HL-60 (cell line): ENCODE data around the gene MGAT4B.

Experiments
- DNase-seq, 2 experiments: peaks; one replicate each; pipeline ENCODE4 v3.0.0-alpha.2; 2010 to 2020; ENCODE audit warnings: low read depth in 1 of 2, low spot score in 1 of 2
- H3K27ac ChIP-seq: fragments of 250-450 bp; sonication (Bioruptor Pico); replicated peaks from 2 replicates; pipeline ENCODE4 v1.5.1; 2020; ENCODE audit warnings: mild to moderate bottlenecking, moderate library complexity
- H3K27me3 ChIP-seq: fragments of 250-450 bp; sonication (Bioruptor Pico); 2 replicates; pipeline ENCODE4 v1.5.1; 2021; ENCODE audit warnings: mild to moderate bottlenecking, moderate library complexity; ENCODE audit not compliant: insufficient read depth, poor library complexity, severe bottlenecking
- H3K4me3 ChIP-seq: replicated peaks from 2 replicates; pipeline ENCODE4 v1.5.1; 2011; ENCODE audit warnings: mild to moderate bottlenecking, control low read depth, low read length; ENCODE audit not compliant: insufficient read depth
- CTCF ChIP-seq: IDR thresholded peaks from one replicate; pipeline ENCODE4 v1.5.1; 2011; ENCODE audit warnings: low read length, control low read depth, inconsistent platforms; ENCODE audit not compliant: insufficient read depth
- GABPA ChIP-seq: IDR thresholded peaks from 2 replicates; pipeline ENCODE4 v1.6.1; 2012; ENCODE audit warnings: low read depth
- POLR2AphosphoS5 ChIP-seq: IDR thresholded peaks from 2 replicates; pipeline ENCODE4 v1.6.1; 2012; ENCODE audit warnings: low read depth
- REST ChIP-seq: IDR thresholded peaks from 2 replicates; pipeline ENCODE4 v1.6.1; 2012; ENCODE audit warnings: low read depth; ENCODE audit not compliant: insufficient replicate concordance
- SPI1 ChIP-seq: IDR thresholded peaks from 2 replicates; pipeline ENCODE4 v1.6.1; 2012; ENCODE audit warnings: low read depth, mild to moderate bottlenecking, borderline replicate concordance

The MGAT4B gene

DNA sequence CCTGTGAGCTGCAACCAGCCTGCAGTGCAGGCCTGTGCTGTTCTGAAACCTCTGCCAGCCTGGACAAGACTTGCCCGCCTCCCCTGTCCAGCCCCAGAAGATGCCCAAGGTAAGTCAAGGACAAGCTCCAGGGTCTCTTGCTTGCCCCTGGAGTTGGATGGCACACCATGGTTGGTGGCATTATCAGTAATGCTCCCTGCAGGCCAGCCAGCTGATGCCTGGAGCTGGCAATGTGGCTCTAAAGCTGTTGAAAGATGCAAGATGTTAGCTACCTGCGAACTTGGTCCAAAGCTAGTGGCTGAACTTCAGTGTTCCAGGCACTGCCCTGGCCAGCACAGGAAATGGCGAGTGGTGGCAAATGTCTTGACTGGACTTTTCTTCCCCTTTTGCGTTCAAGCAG is 26.8 kb downstream of the MGAT4B start:
- peak overlapping the region; percentile 47 for H3K27ac ChIP-seq
- H3K4me3 ChIP-seq: no peak overlapping the region
- DNase-seq: no peak
- TF ChIP-seq REST: no peak
- no peak for TF ChIP-seq CTCF
- no peak for TF ChIP-seq POLR2AphosphoS5
- no peak for TF ChIP-seq SPI1
- TF ChIP-seq GABPA: no peak
- no peaks in the 10 kb centered on the region for H3K27me3 ChIP-seq

- TF ChIP-seq POLR2AphosphoS5 (no peak), CTCF (no peak), SPI1 (no peak), REST (no peak), GABPA (no peak)
- Histone ChIP-seq H3K4me3 (no peak overlapping the region), H3K27me3 (no peaks in the 10 kb centered on the region), H3K27ac (peak overlapping the region; percentile 47)
- no peak for DNase-seq
Observed at GRCh38 chr5:179778591-179778990, 28.1 kb downstream of the MGAT4B start.

- TF ChIP-seq SPI1: peak; percentile 92
- TF ChIP-seq GABPA: peak; percentile 78
- peak; percentile 40 for TF ChIP-seq POLR2AphosphoS5
- TF ChIP-seq REST: no peak
- no peak for TF ChIP-seq CTCF
- Histone ChIP-seq H3K27ac (peak overlapping the region; percentile 47), H3K4me3 (no peak overlapping the region), H3K27me3 (no peaks in the 10 kb centered on the region)
- peak in 1 of 2 experiments; percentile 67 for DNase-seq
Observed at GRCh38 chr5:179777909-179778308, 28.8 kb downstream of the MGAT4B start.
